Endothelial cell of umbilical vein (primary cell): ENCODE results near the gene PSMB7. TPM values are rescaled to one million over a fixed set of nuclear protein-coding genes. Genes with fewer than 3 reads are reported as not detected.

ENCODE experiments used
- BruUV-seq: library from RNA; stranded (reverse); fragments of 400-500 nt; replicated peaks from 2 replicates; lab custom pipeline; 2021; lab: Mats Ljungman, UMichigan
- CTCF ChIA-PET: fragments of 300-600, 350-600 bp; sonication (Branson Sonifier 250); formaldehyde crosslinking; loops from one replicate; lab custom pipeline; 2021; ENCODE audit warnings: antibody characterized with exemption, inconsistent platforms; lab: Charles Lee
- POLR2A ChIA-PET: fragments of 300-600, 350-600 bp; sonication (Branson Sonifier 250); formaldehyde crosslinking; loops from one replicate; lab custom pipeline; 2021; ENCODE audit warnings: antibody characterized with exemption, inconsistent platforms; lab: Charles Lee
- DNase-seq: peaks from one replicate; pipeline ENCODE4 v3.0.0-alpha.2; 2011; ENCODE audit warnings: low read depth, low spot score
- FAIRE-seq: peaks from 2 replicates; lab custom pipeline; 2011; peaks lifted over from hg19 to GRCh38; lab: Jason Lieb, UNC
- H2AFZ ChIP-seq: 2 replicates; pipeline ENCODE4 v1.6.0; 2012; ENCODE audit warnings: low read depth, low read length, control low read depth, inconsistent platforms
- H3K27ac ChIP-seq: 2 replicates; pipeline ENCODE4 v1.5.1; 2011; ENCODE audit warnings: low read depth, mild to moderate bottlenecking, control low read depth, low read length, moderate library complexity; ENCODE audit not compliant: insufficient read depth
- H3K27me3 ChIP-seq, 2 experiments: 2 replicates each; pipeline versions ENCODE4 v1.6.0 to v1.6.1; 2011; ENCODE audit warnings: low read length in 2 of 2, mixed read lengths in 1 of 2; ENCODE audit not compliant: control insufficient read depth in 2 of 2, insufficient read depth in 2 of 2
- H3K36me3 ChIP-seq, 2 experiments: 2 replicates in 1 of 2; 3 replicates in 1 of 2; pipeline ENCODE4 v1.5.1; 2011; ENCODE audit warnings: low read length in 2 of 2, mild to moderate bottlenecking in 1 of 2, moderate library complexity in 1 of 2; ENCODE audit not compliant: control insufficient read depth in 2 of 2, insufficient read depth in 2 of 2; ENCODE audit errors: extremely low read depth in 1 of 2
- H3K4me1 ChIP-seq: 3 replicates; pipeline ENCODE4 v1.5.1; 2011; ENCODE audit warnings: mild to moderate bottlenecking, low read length; ENCODE audit not compliant: control insufficient read depth, insufficient read depth; ENCODE audit errors: extremely low read depth
- H3K4me2 ChIP-seq: 2 replicates; pipeline ENCODE4 v1.6.1; 2011; ENCODE audit warnings: low read length, control low read depth, mixed read lengths; ENCODE audit not compliant: insufficient read depth
- H3K4me3 ChIP-seq, 3 experiments: fragments of 200-600 bp in 1 of 3; sonication (generic), shearing (Covaris generic) in 1 of 3; replicated peaks in 1 of 3; 2 replicates each; pipeline ENCODE4 v1.5.1; 2011 to 2016; ENCODE audit warnings: control low read depth in 3 of 3, low read length in 3 of 3, mild to moderate bottlenecking in 2 of 3, inconsistent platforms in 1 of 3, low read depth in 1 of 3, moderate library complexity in 1 of 3; ENCODE audit not compliant: insufficient read depth in 1 of 3
- H3K79me2 ChIP-seq: 2 replicates; pipeline ENCODE4 v1.6.0; 2012; ENCODE audit warnings: low read length, inconsistent platforms; ENCODE audit not compliant: control insufficient read depth, insufficient read depth
- H3K9ac ChIP-seq: replicated peaks from 2 replicates; pipeline ENCODE3; 2011; ENCODE audit warnings: low read length, control low read depth; ENCODE audit not compliant: insufficient read depth; ENCODE audit errors: extremely low read depth
- H3K9me1 ChIP-seq: replicated peaks from 3 replicates; pipeline ENCODE4 v1.6.0; 2011; ENCODE audit warnings: mild to moderate bottlenecking, low read length; ENCODE audit not compliant: control insufficient read depth, insufficient read depth; ENCODE audit errors: extremely low read depth
- H3K9me3 ChIP-seq: replicated peaks from 2 replicates; pipeline ENCODE4 v1.5.1; 2012; ENCODE audit warnings: low read length, inconsistent platforms; ENCODE audit not compliant: control insufficient read depth, insufficient read depth
- H4K20me1 ChIP-seq: replicated peaks from 2 replicates; pipeline ENCODE3; 2011; ENCODE audit warnings: mild to moderate bottlenecking, low read length; ENCODE audit not compliant: control insufficient read depth, insufficient read depth; ENCODE audit errors: extremely low read depth
- CTCF ChIP-seq, 2 donors: IDR thresholded peaks; 1 replicate in 1 of 2; 2 replicates in 1 of 2; pipeline ENCODE4 v1.5.1; 2011; ENCODE audit warnings: low read length in 2 of 2, mild to moderate bottlenecking in 2 of 2, moderate library complexity in 2 of 2, control low read depth in 1 of 2, inconsistent platforms in 1 of 2, low read depth in 1 of 2; ENCODE audit not compliant: insufficient read depth in 1 of 2; ENCODE audit errors: extremely low read depth in 1 of 2
- EZH2 ChIP-seq: IDR thresholded peaks from 2 replicates; pipeline ENCODE4 v1.6.1; 2012; ENCODE audit warnings: borderline replicate concordance, low read depth, mild to moderate bottlenecking, moderate library complexity, low read length, inconsistent platforms; ENCODE audit not compliant: severe bottlenecking
- FOS ChIP-seq: IDR thresholded peaks from 2 replicates; pipeline ENCODE4 v1.6.1; 2011; ENCODE audit warnings: mild to moderate bottlenecking, low read length, moderate library complexity, borderline replicate concordance; ENCODE audit not compliant: insufficient read depth
- GATA2 ChIP-seq: IDR thresholded peaks from 2 replicates; pipeline ENCODE4 v1.7.0; 2011; ENCODE audit warnings: low read depth, mild to moderate bottlenecking, moderate library complexity, mixed read lengths, low read length; ENCODE audit not compliant: insufficient read length, insufficient read depth
- JUN ChIP-seq: IDR thresholded peaks from 2 replicates; pipeline ENCODE4 v1.6.1; 2011; ENCODE audit warnings: borderline replicate concordance, low read depth; ENCODE audit not compliant: insufficient read length, insufficient read depth
- MAX ChIP-seq: IDR thresholded peaks from 2 replicates; pipeline ENCODE4 v1.6.1; 2011; ENCODE audit not compliant: insufficient read depth, insufficient read length
- MYC ChIP-seq: IDR thresholded peaks from one replicate; pipeline ENCODE4 v1.6.1; 2011; ENCODE audit warnings: mild to moderate bottlenecking, low read depth, low read length
- POLR2A ChIP-seq: IDR thresholded peaks from 2 replicates; pipeline ENCODE4 v1.6.1; 2012; ENCODE audit warnings: low read depth, mild to moderate bottlenecking, control low read depth, low read length
- POLR2AphosphoS5 ChIP-seq: IDR thresholded peaks from 2 replicates; pipeline ENCODE4 v1.6.1; 2012; ENCODE audit warnings: low read depth, mild to moderate bottlenecking, control low read depth, low read length, moderate library complexity; ENCODE audit not compliant: insufficient read depth
- dilution Hi-C: fragments of 300-500 bp; cut with MboI; formaldehyde crosslinking; loops from one replicate; pipeline ENCODE4 v1.15.0; 2019; ENCODE audit warnings: low sequenced_read_pairs; ENCODE audit not compliant: extremely low pct_ligation_motif_present
- intact Hi-C: fragments of 100-400 bp; cut with micrococcal nuclease; formaldehyde crosslinking; loops from one replicate; pipeline ENCODE4 v1.10.0; 2022
- polyA plus RNA-seq, 4 experiments: library from polyadenylated mRNA; depleted of rRNA in 3 of 4; stranded (reverse) in 3 of 4; unstranded in 1 of 4; fragments of >200 nt; gene quantifications; 2 replicates each; pipeline versions ENCODE4 v1.2.1 to v1.2.3, GENCODE V29; 2011 to 2012; ENCODE audit warnings: missing spikeins in 1 of 4
- total RNA-seq: library from RNA; stranded (reverse); gene quantifications from 2 replicates; pipeline ENCODE4 v1.2.3, GENCODE V29; 2021

The PSMB7 gene
- total and polyA plus RNA-seq, 2 donors (not counting 3 experiments of a cell fraction or from before 2014, with no cell fraction given): 227 to 366 TPM

GRCh38 chr9:124328285-124328684, 87.0 kb downstream of the PSMB7 start:
- FAIRE-seq (no peak), DNase-seq (no peak)
- Histone ChIP-seq H3K4me2 (no peak overlapping the region), H3K9ac (no peak overlapping the region), H3K79me2 (no peaks in the 10 kb centered on the region), H3K9me1 (no peaks in the 10 kb centered on the region), H3K9me3 (no peaks in the 10 kb centered on the region), H3K27me3 (no peaks in the 10 kb centered on the region), H3K27ac (no peak overlapping the region), H4K20me1 (no peaks in the 10 kb centered on the region), H3K4me1 (no peaks in the 10 kb centered on the region), H3K36me3 (peaks cover 4 to 58% of the 10 kb centered on the region in 2 experiments), H2AFZ (no peak overlapping the region), H3K4me3 (no peak overlapping the region)
- no peak for TF ChIP-seq JUN
- TF ChIP-seq POLR2AphosphoS5: no peak
- TF ChIP-seq EZH2: no peak
- TF ChIP-seq CTCF (IDR thresholded peaks at IDR 0.05; ENCODE audit: extremely low read depth in 1 of 2, insufficient read depth in 1 of 2, low read depth in 1 of 2, low read length in 2 of 2): no peak
- no peak for TF ChIP-seq MYC
- no peak for TF ChIP-seq FOS
- TF ChIP-seq GATA2: no peak
- no peak for TF ChIP-seq POLR2A
- TF ChIP-seq MAX: no peak
- ChIA-PET CTCF (no interaction called here), POLR2A (no interaction called here)
- intact Hi-C loops (loop anchor here (10.0 kb wide), 1 partner anchor 923 kb away; no protein-coding TSS in a partner anchor), dilution Hi-C loops (no loop called here)
- BruUV-seq: no TSS peak
